H1 (cell line): ENCODE results near the gene IDUA. TPM values are rescaled to one million over a fixed set of nuclear protein-coding genes. Genes with fewer than 3 reads are reported as not detected.

Experiments used
- CTCF ChIA-PET: fragments of 300-600 bp; sonication (Branson Sonifier 250); formaldehyde crosslinking; loops from one replicate; lab custom pipeline; 2021; ENCODE audit not compliant: partially characterized antibody; lab: Charles Lee
- POLR2A ChIA-PET: fragments of 300-600 bp; sonication (Branson Sonifier 250); formaldehyde crosslinking; loops from one replicate; lab custom pipeline; 2021; ENCODE audit warnings: inconsistent platforms; ENCODE audit not compliant: partially characterized antibody; lab: Charles Lee
- DNase-seq, 2 experiments: peaks; one replicate each; pipeline versions ENCODE4 v3.0.0 to v3.0.0-alpha.2; 2010 to 2022; ENCODE audit warnings: low spot score in 2 of 2, low read depth in 1 of 2, mixed read lengths in 1 of 2
- FAIRE-seq: peaks from 2 replicates; lab custom pipeline; 2011; peaks lifted over from hg19 to GRCh38; lab: Jason Lieb, UNC
- H2AFZ ChIP-seq: 2 replicates; pipeline ENCODE4 v1.8.1; 2012; ENCODE audit warnings: low read length, inconsistent platforms
- H2AK5ac ChIP-seq: 2 replicates; pipeline ENCODE4 v1.6.1; 2013; ENCODE audit warnings: low read depth, low read length
- H2BK120ac ChIP-seq: replicated peaks from 2 replicates; pipeline ENCODE3; 2013; ENCODE audit warnings: low read depth, low read length, inconsistent platforms
- H2BK12ac ChIP-seq: 2 replicates; pipeline ENCODE4 v1.6.1; 2013; ENCODE audit warnings: low read depth, low read length
- H2BK15ac ChIP-seq: 2 replicates; pipeline ENCODE4 v1.6.1; 2013; ENCODE audit warnings: low read length
- H2BK20ac ChIP-seq: 2 replicates; pipeline ENCODE4 v1.6.1; 2013; ENCODE audit warnings: low read length
- H2BK5ac ChIP-seq: 2 replicates; pipeline ENCODE4 v1.6.1; 2013; ENCODE audit warnings: low read depth, low read length
- H3K14ac ChIP-seq: 2 replicates; pipeline ENCODE4 v1.6.1; 2013; ENCODE audit warnings: inconsistent platforms; ENCODE audit not compliant: insufficient read length
- H3K18ac ChIP-seq: 2 replicates; pipeline ENCODE4 v1.6.1; 2013; ENCODE audit warnings: low read length; ENCODE audit errors: extremely low read depth
- H3K23ac ChIP-seq: 2 replicates; pipeline ENCODE4 v1.6.1; 2013; ENCODE audit warnings: inconsistent platforms; ENCODE audit not compliant: insufficient read length
- H3K23me2 ChIP-seq: 2 replicates; pipeline ENCODE4 v1.6.1; 2013; ENCODE audit warnings: low read depth, low read length
- H3K27ac ChIP-seq: 2 replicates; pipeline ENCODE4 v1.6.1; 2011; ENCODE audit warnings: low read depth, low read length, inconsistent platforms
- H3K27me3 ChIP-seq, 4 experiments: replicated peaks in 1 of 4; 1 replicate in 1 of 4; 2 replicates in 3 of 4; pipeline versions ENCODE4 v1.6.1 to v1.8.1; 2011 to 2013; ENCODE audit warnings: low read length in 3 of 4, mild to moderate bottlenecking in 3 of 4, inconsistent platforms in 2 of 4, mixed read lengths in 2 of 4, moderate library complexity in 1 of 4; ENCODE audit not compliant: control insufficient read depth in 3 of 4, insufficient read depth in 3 of 4; ENCODE audit errors: extremely low read depth in 1 of 4
- H3K36me3 ChIP-seq, 4 experiments: 2 replicates each; pipeline versions ENCODE4 v1.6.1 to v1.8.1; 2011 to 2013; ENCODE audit warnings: mild to moderate bottlenecking in 4 of 4, low read length in 3 of 4, moderate library complexity in 2 of 4, control low read depth in 1 of 4, inconsistent platforms in 1 of 4; ENCODE audit not compliant: insufficient read depth in 4 of 4, control insufficient read depth in 2 of 4
- H3K4ac ChIP-seq: replicated peaks from 2 replicates; pipeline ENCODE3; 2013; ENCODE audit warnings: low read length, low read depth, mixed read lengths, inconsistent platforms; ENCODE audit not compliant: insufficient read length
- H3K4me1 ChIP-seq, 4 experiments: replicated peaks in 1 of 4; 1 replicate in 1 of 4; 2 replicates in 3 of 4; pipeline versions ENCODE4 v1.6.1 to v1.8.1; 2011 to 2013; ENCODE audit warnings: low read length in 3 of 4, inconsistent platforms in 2 of 4, mixed read lengths in 1 of 4; ENCODE audit not compliant: insufficient read depth in 4 of 4, control insufficient read depth in 3 of 4
- H3K4me2 ChIP-seq, 2 experiments: 2 replicates each; pipeline versions ENCODE4 v1.6.1 to v1.8.1; 2011 to 2013; ENCODE audit warnings: low read depth in 2 of 2, low read length in 2 of 2, control low read depth in 1 of 2, inconsistent platforms in 1 of 2, mild to moderate bottlenecking in 1 of 2; ENCODE audit not compliant: insufficient read depth in 1 of 2
- H3K4me3 ChIP-seq, 4 experiments: fragments of 200-600, 300-600 bp in 1 of 4; sonication (generic), shearing (Covaris generic), sonication (Bioruptor Twin) in 1 of 4; 2 replicates each; pipeline versions ENCODE4 v1.5.1 to v1.8.1; 2011 to 2016; ENCODE audit warnings: low read length in 4 of 4, low read depth in 3 of 4, control low read depth in 2 of 4, inconsistent platforms in 2 of 4, mild to moderate bottlenecking in 2 of 4, mixed read lengths in 1 of 4, moderate library complexity in 1 of 4; ENCODE audit not compliant: insufficient read depth in 2 of 4; ENCODE audit errors: extremely low read depth in 1 of 4
- H3K56ac ChIP-seq: replicated peaks from 2 replicates; pipeline ENCODE3; 2013; ENCODE audit warnings: low read depth, mild to moderate bottlenecking, mixed read lengths, low read length, inconsistent platforms; ENCODE audit not compliant: insufficient read length
- H3K79me1 ChIP-seq: 2 replicates; pipeline ENCODE4 v1.6.1; 2013; ENCODE audit warnings: low read depth, low read length, control low read depth
- H3K79me2 ChIP-seq, 2 experiments: 2 replicates each; pipeline versions ENCODE4 v1.6.1 to v1.8.1; 2012 to 2013; ENCODE audit warnings: low read length in 2 of 2, mild to moderate bottlenecking in 2 of 2, inconsistent platforms in 1 of 2; ENCODE audit not compliant: insufficient read depth in 2 of 2, control insufficient read depth in 1 of 2
- H3K9ac ChIP-seq, 4 experiments: replicated peaks in 1 of 4; 1 replicate in 1 of 4; 2 replicates in 3 of 4; pipeline versions ENCODE4 v1.6.1 to v1.8.1; 2011 to 2013; ENCODE audit warnings: low read depth in 3 of 4, low read length in 3 of 4, control low read depth in 2 of 4, mild to moderate bottlenecking in 2 of 4, moderate library complexity in 2 of 4, inconsistent platforms in 1 of 4; ENCODE audit errors: extremely low read depth in 1 of 4
- H3K9me3 ChIP-seq, 2 experiments: 2 replicates each; pipeline versions ENCODE4 v1.6.1 to v1.8.1; 2012 to 2013; ENCODE audit warnings: mild to moderate bottlenecking in 2 of 2, moderate library complexity in 2 of 2, control low read depth in 1 of 2, inconsistent platforms in 1 of 2, low read depth in 1 of 2, low read length in 1 of 2, mixed read lengths in 1 of 2; ENCODE audit not compliant: insufficient read depth in 2 of 2
- H4K20me1 ChIP-seq, 2 experiments: replicated peaks in 1 of 2; 2 replicates each; pipeline versions ENCODE3 to v1.8.1; 2011 to 2013; ENCODE audit warnings: inconsistent platforms in 2 of 2, low read length in 2 of 2, mild to moderate bottlenecking in 1 of 2; ENCODE audit not compliant: insufficient read depth in 2 of 2, control insufficient read depth in 1 of 2
- H4K5ac ChIP-seq: 2 replicates; pipeline ENCODE4 v1.6.1; 2013; ENCODE audit warnings: low read length, low read depth, mixed read lengths, inconsistent platforms; ENCODE audit not compliant: insufficient read length
- H4K8ac ChIP-seq: 2 replicates; pipeline ENCODE4 v1.8.0; 2013; ENCODE audit warnings: mild to moderate bottlenecking, moderate library complexity, low read length, inconsistent platforms; ENCODE audit not compliant: insufficient read depth; ENCODE audit errors: extremely low read depth
- H4K91ac ChIP-seq: replicated peaks from 2 replicates; pipeline ENCODE3; 2013; ENCODE audit warnings: low read length, mixed read lengths, inconsistent platforms; ENCODE audit not compliant: insufficient read length
- ATF3 ChIP-seq: IDR thresholded peaks from 2 replicates; pipeline ENCODE4 v1.6.1; 2011; ENCODE audit warnings: low read depth, mild to moderate bottlenecking, low read length; ENCODE audit not compliant: insufficient read depth
- BACH1 ChIP-seq: IDR thresholded peaks from 2 replicates; pipeline ENCODE4 v1.6.1; 2012; ENCODE audit warnings: low read length, improper control_type of control experiment
- CEBPB ChIP-seq: IDR thresholded peaks from 2 replicates; pipeline ENCODE4 v1.6.1; 2012; ENCODE audit warnings: low read depth, low read length
- E2F6 ChIP-seq: IDR thresholded peaks from 2 replicates; pipeline ENCODE4 v1.6.1; 2012; ENCODE audit warnings: inconsistent platforms
- EP300 ChIP-seq, 2 experiments: IDR thresholded peaks; 1 replicate in 1 of 2; 2 replicates in 1 of 2; pipeline ENCODE4 v1.6.1; 2011 to 2012; ENCODE audit warnings: low read depth in 2 of 2, low read length in 2 of 2, mild to moderate bottlenecking in 2 of 2, borderline replicate concordance in 1 of 2, inconsistent platforms in 1 of 2, moderate library complexity in 1 of 2
- MAX ChIP-seq: IDR thresholded peaks from 2 replicates; pipeline ENCODE4 v1.6.1; 2012; ENCODE audit warnings: inconsistent platforms
- WGBS, 2 experiments: shearing (Covaris generic) in 1 of 2; methylation state at CpG; one replicate each; pipeline versions ENCODE4 v1.1.6 to v1.1.7; 2013 to 2015; ENCODE audit warnings: low lambda C conversion rate in 2 of 2, mixed read lengths in 2 of 2, inconsistent platforms in 1 of 2, low coverage in 1 of 2, missing lambda C conversion rate in 1 of 2; ENCODE audit not compliant: insufficient replicate concordance in 2 of 2, insufficient coverage in 1 of 2, insufficient read length in 1 of 2; ENCODE audit errors: extremely low coverage in 1 of 2, missing lambda C conversion rate in 1 of 2; 5-methylcytosine and 5-hydroxymethylcytosine counted together
- polyA plus RNA-seq, 7 experiments: library from polyadenylated mRNA; depleted of rRNA in 3 of 7; stranded (reverse) in 5 of 7; unstranded in 2 of 7; fragments of >200 nt in 5 of 7; fragments of 200-250 nt in 2 of 7; gene quantifications; 1 replicate in 5 of 7; 2 replicates in 1 of 7; 4 replicates in 1 of 7; pipeline versions ENCODE4 v1.2.1 to v1.2.3, GENCODE V29; 2011 to 2013; ENCODE audit warnings: missing spikeins in 2 of 7, mixed read lengths in 2 of 7
- total RNA-seq: library from RNA; stranded (reverse); fragmentation: NEBNext Ultra II Directional; extraction: Animal tissue kit (Norgen Biotek cat#: 25700); gene quantifications from 2 replicates; pipeline ENCODE4 v1.2.1, GENCODE V29; 2021
- TF ChIP-seq, protein P1 (sequence below): IDR thresholded peaks from 2 replicates; pipeline ENCODE4 v1.6.1; 2011; ENCODE audit warnings: low read length, improper control_type of control experiment

Gene IDUA
- total and polyA plus RNA-seq, 2 of the 8 experiments (the other 6 are each of a cell fraction or from before 2014, with no cell fraction given) = 2.8 to 4.8 TPM

DNA sequence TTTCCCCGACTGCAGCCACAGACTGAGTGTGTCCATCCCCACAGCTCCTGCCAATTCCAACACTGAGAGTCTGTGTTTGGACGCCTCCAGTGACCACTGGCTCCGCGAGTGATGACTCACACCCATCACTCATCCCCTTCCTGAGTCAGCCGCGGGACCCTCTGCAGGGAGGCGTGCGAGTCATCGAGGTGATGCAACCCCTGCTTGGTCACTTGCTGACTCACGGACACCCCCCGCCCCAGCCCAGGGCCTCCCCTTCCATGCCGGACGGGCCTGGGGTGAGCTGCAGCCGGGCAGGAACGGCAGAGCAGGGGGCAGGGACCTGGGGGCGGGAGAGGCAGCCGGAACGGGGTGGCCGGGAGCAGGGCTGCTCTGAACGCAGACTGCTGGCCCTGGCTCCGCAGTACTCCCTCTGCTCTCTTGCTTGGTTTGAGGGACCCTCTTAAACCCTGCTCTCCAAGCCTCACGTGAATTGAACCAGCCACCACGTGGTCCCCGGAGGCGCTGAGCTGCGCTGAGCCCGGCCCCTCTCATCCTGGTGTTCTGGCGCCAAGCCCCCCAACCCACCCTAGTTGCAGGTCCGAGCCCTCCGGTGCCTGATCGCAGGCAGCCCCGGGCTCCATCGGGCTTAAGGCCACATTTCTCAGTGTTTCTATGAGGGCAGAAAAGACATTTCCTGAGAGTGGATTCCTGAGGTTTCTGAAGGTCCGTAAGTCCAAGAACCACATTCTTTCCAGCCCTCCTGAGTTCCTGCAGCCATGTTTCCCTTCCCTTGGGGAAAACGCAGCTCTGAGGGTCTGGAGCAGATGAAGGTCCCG is 57.0 kb downstream of the IDUA start:
- DNase-seq = peak; percentile 63 to 73
- CTCF ChIA-PET = interaction anchor here (0.7 to 1.2 kb wide), 4 partner anchors 10 to 33 kb away, joined by 3 to 4 read pairs (median 3); no protein-coding TSS in a partner anchor
- TF ChIP-seq EP300 (IDR thresholded peaks at IDR 0.05; ENCODE audit: borderline replicate concordance in 1 of 2, low read depth in 2 of 2, low read length in 2 of 2) = no peak
- TF ChIP-seq MAX = peak; percentile 85
- TF ChIP-seq CEBPB = peak; percentile 92
- peak; percentile 92 for TF ChIP-seq BACH1
- TF ChIP-seq ATF3 = peak; percentile 88
- peak; percentile 60; the same call in 1 of the 2 replicates for TF ChIP-seq E2F6
- TF ChIP-seq, protein P1, sequence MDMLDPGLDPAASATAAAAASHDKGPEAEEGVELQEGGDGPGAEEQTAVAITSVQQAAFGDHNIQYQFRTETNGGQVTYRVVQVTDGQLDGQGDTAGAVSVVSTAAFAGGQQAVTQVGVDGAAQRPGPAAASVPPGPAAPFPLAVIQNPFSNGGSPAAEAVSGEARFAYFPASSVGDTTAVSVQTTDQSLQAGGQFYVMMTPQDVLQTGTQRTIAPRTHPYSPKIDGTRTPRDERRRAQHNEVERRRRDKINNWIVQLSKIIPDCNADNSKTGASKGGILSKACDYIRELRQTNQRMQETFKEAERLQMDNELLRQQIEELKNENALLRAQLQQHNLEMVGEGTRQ = no peak

More for the DNA sequence above, 57.0 kb downstream of the IDUA start:
- Histone ChIP-seq H2BK120ac (peak overlapping the region; percentile 87), H2AK5ac (peak overlapping the region; percentile 100), H2BK15ac (peak overlapping the region; percentile 99), H2BK12ac (peak overlapping the region; percentile 98), H3K4me2 (peak overlapping the region in 1 of 2 experiments; percentile 26; a peak in 1 of 4 replicates), H3K23ac (no peak overlapping the region), H4K20me1 (peaks cover 0 to 2% of the 10 kb centered on the region in 2 experiments), H3K79me1 (no peaks in the 10 kb centered on the region), H4K8ac (peak overlapping the region; percentile 91; the same call in 1 of the 2 replicates), H2BK20ac (peak overlapping the region; percentile 99), H3K36me3 (no peaks in the 10 kb centered on the region), H2BK5ac (peak overlapping the region; percentile 92), H3K18ac (peak overlapping the region; percentile 87), H3K4ac (peak overlapping the region; percentile 100), H3K23me2 (peaks cover 14% of the 10 kb centered on the region), H3K56ac (peak overlapping the region; percentile 46), H3K4me3 (no peak overlapping the region), H2AFZ (peak overlapping the region; percentile 42; the same call in 1 of the 2 replicates), H4K91ac (peak overlapping the region; percentile 99), H3K9ac (no peak overlapping the region; a peak in 1 of 7 replicates), H3K14ac (no peak overlapping the region), H3K27me3 (peaks cover 0 to 6% (median 0%) of the 10 kb centered on the region in 4 experiments; a peak in 3 of 7 replicates), H3K79me2 (no peaks in the 10 kb centered on the region), H3K9me3 (no peaks in the 10 kb centered on the region), H3K27ac (no peak overlapping the region; the same call in 1 of the 2 replicates), H3K4me1 (peaks cover 0 to 26% (median 15%) of the 10 kb centered on the region in 4 experiments; a peak in 6 of 7 replicates), H4K5ac (peak overlapping the region; percentile 48)
- WGBS, 2 experiments = 68% methylated on average over 28 of the region's 36 CpGs; no CpG with 5 or more reads in 1 of the 2 experiments
- POLR2A ChIA-PET = interaction anchor here (1.2 to 1.3 kb wide), 2 partner anchors 9 to 11 kb away, joined by 3 to 5 read pairs; no protein-coding TSS in a partner anchor
- FAIRE-seq = no peak
